ENCODE measurements around the gene SND1. TPM values are rescaled to one million over a fixed set of nuclear protein-coding genes. Genes with fewer than 3 reads are reported as not detected.

Gene SND1
- total RNA-seq, 4 donors from 2014 or later = 84.2 to 98.8 (median 93.4) TPM

GRCh38 chr7:127950233-127950935, 298.4 kb downstream of the SND1 start:
- TF ChIP-seq POLR2A (IDR thresholded peaks at IDR 0.05) = no peak
- TF ChIP-seq CTCF (IDR thresholded peaks at IDR 0.05) = no peak
- H3K9me3 ChIP-seq = no peaks in the 10 kb centered on the region
- H3K27ac ChIP-seq = no peak overlapping the region
- H3K4me1 ChIP-seq = peaks cover 0 to 26% (median 0%) of the 10 kb centered on the region in 3 donors
- peaks cover 0 to 8% (median 0%) of the 10 kb centered on the region in 3 donors for H3K36me3 ChIP-seq
- intact Hi-C loops (cut with DNase I) = no loop called here
- DNase-seq = no peak
- no peaks in the 10 kb centered on the region for H3K27me3 ChIP-seq
- H3K4me3 ChIP-seq = no peak overlapping the region
- WGBS, 2 donors = 81 to 89% methylated on average over 6 of the region's 6 CpGs

- DNase-seq = no peak
- no peaks in the 10 kb centered on the region for H3K27me3 ChIP-seq
- no peak overlapping the region for H3K27ac ChIP-seq
- no peak overlapping the region for H3K4me3 ChIP-seq
- intact Hi-C loops (cut with DNase I) = no loop called here
- WGBS, 2 donors = 76 to 83% methylated on average over 5 of the region's 5 CpGs
- H3K4me1 ChIP-seq = peaks cover 0 to 12% (median 0%) of the 10 kb centered on the region in 3 donors
- H3K9me3 ChIP-seq = no peaks in the 10 kb centered on the region
- TF ChIP-seq POLR2A (IDR thresholded peaks at IDR 0.05) (no peak), CTCF (IDR thresholded peaks at IDR 0.05) (no peak)
- H3K36me3 ChIP-seq = peaks cover 0 to 15% (median 0%) of the 10 kb centered on the region in 3 donors
Observed at GRCh38 chr7:127953423-127954356, 301.7 kb downstream of the SND1 start.

DNA sequence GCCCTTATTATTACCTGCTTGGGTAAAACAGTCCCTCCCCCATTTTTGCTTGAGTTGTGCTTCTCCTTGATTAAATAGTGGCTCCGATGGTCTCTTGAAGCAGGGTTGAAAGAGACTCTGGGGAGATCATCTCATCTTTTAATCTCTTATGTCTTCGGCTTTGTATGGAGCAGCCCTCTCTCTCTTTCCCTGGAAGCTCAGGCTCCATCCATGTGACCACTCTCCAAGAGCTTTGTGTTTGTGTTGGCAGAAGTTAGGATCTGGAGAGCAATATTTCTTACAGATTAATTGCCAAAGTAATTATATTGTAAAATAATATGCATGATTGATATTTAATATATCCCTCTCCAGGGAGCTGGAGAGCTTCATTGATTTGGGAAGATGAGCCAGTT, 302.4 kb downstream of the SND1 start:
- intact Hi-C loops (cut with DNase I) = no loop called here

DNA sequence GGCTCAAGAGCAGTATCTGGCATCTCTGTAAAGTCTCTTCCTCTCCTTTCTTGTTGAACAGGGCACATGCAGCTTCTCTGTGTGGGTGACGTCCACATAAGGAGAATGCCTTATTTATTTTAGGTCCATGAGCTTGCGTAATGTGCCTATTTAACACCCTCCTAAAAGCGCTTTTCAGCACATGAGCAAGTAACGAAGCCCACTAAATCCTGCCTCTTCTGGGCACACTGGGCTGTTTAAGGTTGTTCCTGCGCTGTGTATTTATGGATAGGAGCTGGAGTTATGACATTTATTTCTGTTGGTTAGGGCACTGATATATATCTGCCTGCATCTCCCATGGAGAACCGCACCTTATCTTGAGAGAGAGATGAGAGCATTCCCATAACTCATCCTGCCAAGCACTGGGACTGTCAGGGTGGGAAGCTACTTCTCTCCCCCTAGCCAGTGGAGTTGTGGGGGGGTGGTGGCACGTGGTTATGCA, 303.1 kb downstream of the SND1 start:
- DNase-seq = no peak
- Histone ChIP-seq H3K4me1 (peaks cover 0 to 4% (median 0%) of the 10 kb centered on the region in 3 donors), H3K9me3 (no peaks in the 10 kb centered on the region), H3K4me3 (no peak overlapping the region), H3K27me3 (no peaks in the 10 kb centered on the region), H3K27ac (no peak overlapping the region), H3K36me3 (peaks cover 0 to 19% (median 0%) of the 10 kb centered on the region in 3 donors)
- intact Hi-C loops (cut with DNase I) = no loop called here
- TF ChIP-seq POLR2A (IDR thresholded peaks at IDR 0.05) (no peak), CTCF (IDR thresholded peaks at IDR 0.05) (no peak)
- 80 to 92% methylated on average over 6 to 7 of the region's 7 CpGs for WGBS, 2 donors

More for the DNA sequence above, 302.4 kb downstream of the SND1 start:
- Histone ChIP-seq H3K27me3 (no peaks in the 10 kb centered on the region), H3K27ac (no peak overlapping the region), H3K36me3 (peaks cover 0 to 19% (median 0%) of the 10 kb centered on the region in 3 donors), H3K4me1 (peaks cover 0 to 12% (median 0%) of the 10 kb centered on the region in 3 donors), H3K4me3 (no peak overlapping the region), H3K9me3 (no peaks in the 10 kb centered on the region)
- 56 to 82% methylated on average over 2 of the region's 2 CpGs for WGBS, 2 donors
- no peak for DNase-seq
- no peak for TF ChIP-seq POLR2A (IDR thresholded peaks at IDR 0.05)
- TF ChIP-seq CTCF (IDR thresholded peaks at IDR 0.05) = no peak

Data from esophagus squamous epithelium (tissue), 5 donors.